Immature natural killer cell (primary cell): ENCODE measurements around the gene NSD1. TPM values are rescaled to one million over a fixed set of nuclear protein-coding genes. Genes with fewer than 3 reads are reported as not detected.

Source experiments
- DNase-seq, 3 donors: peaks; one replicate each; pipeline ENCODE4 v3.0.0; 2022; ENCODE audit warnings: mixed read lengths in 1 of 3
- H3K27ac Mint-ChIP-seq, 6 donors: one replicate each; pipeline ENCODE4 v1.8.0; 2020; ENCODE audit warnings: mixed read lengths in 6 of 6, mild to moderate bottlenecking in 5 of 6, inconsistent platforms in 4 of 6, moderate library complexity in 3 of 6
- H3K27me3 Mint-ChIP-seq, 3 donors: one replicate each; pipeline ENCODE4 v1.8.0; 2020 to 2021; ENCODE audit warnings: low read depth in 3 of 3, mild to moderate bottlenecking in 3 of 3, mixed read lengths in 3 of 3, moderate library complexity in 3 of 3, inconsistent platforms in 1 of 3
- H3K36me3 Mint-ChIP-seq, 3 donors: one replicate each; pipeline ENCODE4 v1.8.0; 2020; ENCODE audit warnings: mixed read lengths in 3 of 3, inconsistent platforms in 2 of 3, mild to moderate bottlenecking in 2 of 3
- H3K4me1 Mint-ChIP-seq, 2 donors: one replicate each; pipeline ENCODE4 v1.8.0; 2020; ENCODE audit warnings: inconsistent platforms in 2 of 2, mild to moderate bottlenecking in 2 of 2, mixed read lengths in 2 of 2, moderate library complexity in 1 of 2
- H3K4me3 Mint-ChIP-seq, 5 donors: one replicate each; pipeline ENCODE4 v1.8.0; 2020; ENCODE audit warnings: mild to moderate bottlenecking in 5 of 5, mixed read lengths in 5 of 5, inconsistent platforms in 3 of 5, moderate library complexity in 3 of 5
- H3K9me3 Mint-ChIP-seq, 6 donors: one replicate each; pipeline ENCODE4 v1.8.0; 2020; ENCODE audit warnings: mild to moderate bottlenecking in 6 of 6, mixed read lengths in 6 of 6, inconsistent platforms in 4 of 6, moderate library complexity in 3 of 6
- polyA plus RNA-seq, 3 donors: library from polyadenylated mRNA; unstranded; fragments of 300-500 nt; fragmentation: Illumina TruSeq; gene quantifications; one replicate each; pipeline ENCODE4 v1.2.3, GENCODE V29; 2021

The NSD1 gene
- polyA plus RNA-seq, 3 donors from 2014 or later, result 17.3 to 92.9 (median 19.7) TPM

- Mint-ChIP-seq H3K27ac (peak overlapping the region in 2 of 6 donors; percentile 30 to 64), H3K36me3 (peaks cover 25 to 37% (median 29%) of the 10 kb centered on the region in 3 donors)
- no peak for DNase-seq
Measured at GRCh38 chr5:177291735-177292134, 158.2 kb downstream of the NSD1 start.

GRCh38 chr5:177293819-177294581, 160.4 kb downstream of the NSD1 start:
- H3K9me3 Mint-ChIP-seq, result no peaks in the 10 kb centered on the region
- H3K27ac Mint-ChIP-seq, result peak overlapping the region in 2 of 6 donors; percentile 46 to 51
- no peak for DNase-seq
- H3K36me3 Mint-ChIP-seq, result peaks cover 23 to 33% (median 25%) of the 10 kb centered on the region in 3 donors
- peaks cover 0 to 19% (median 14%) of the 10 kb centered on the region in 3 donors for H3K27me3 Mint-ChIP-seq
- no peak overlapping the region for H3K4me3 Mint-ChIP-seq
- peaks cover 38% of the 10 kb centered on the region in 2 donors for H3K4me1 Mint-ChIP-seq

More at GRCh38 chr5:177291735-177292134, 158.2 kb downstream of the NSD1 start:
- Mint-ChIP-seq H3K27me3 (peaks cover 0 to 17% (median 12%) of the 10 kb centered on the region in 3 donors), H3K9me3 (no peaks in the 10 kb centered on the region), H3K4me3 (no peak overlapping the region), H3K4me1 (peaks cover 17 to 22% of the 10 kb centered on the region in 2 donors)

GRCh38 chr5:177294632-177295031, 161.1 kb downstream of the NSD1 start:
- peaks cover 19 to 29% (median 21%) of the 10 kb centered on the region in 3 donors for H3K36me3 Mint-ChIP-seq
- no peak for DNase-seq
- H3K27ac Mint-ChIP-seq, result peak overlapping the region in 4 of 6 donors; percentile 24 to 51 (median 42)

GRCh38 chr5:177295924-177296323, 162.4 kb downstream of the NSD1 start:
- Mint-ChIP-seq H3K4me1 (peaks cover 55 to 57% of the 10 kb centered on the region in 2 donors), H3K4me3 (peak overlapping the region; percentile 25 to 83 (median 72)), H3K27me3 (peaks cover 6 to 25% (median 14%) of the 10 kb centered on the region in 3 donors), H3K27ac (peak overlapping the region; percentile 82 to 92 (median 90)), H3K36me3 (peaks cover 21 to 32% (median 23%) of the 10 kb centered on the region in 3 donors), H3K9me3 (no peaks in the 10 kb centered on the region)
- no peak for DNase-seq

More at GRCh38 chr5:177294632-177295031, 161.1 kb downstream of the NSD1 start:
- Mint-ChIP-seq H3K4me3 (no peak overlapping the region), H3K4me1 (peaks cover 43 to 44% of the 10 kb centered on the region in 2 donors), H3K27me3 (peaks cover 0 to 20% (median 14%) of the 10 kb centered on the region in 3 donors), H3K9me3 (no peaks in the 10 kb centered on the region)

GRCh38 chr5:177296581-177296980, 163.0 kb downstream of the NSD1 start:
- peaks cover 6 to 25% (median 14%) of the 10 kb centered on the region in 3 donors for H3K27me3 Mint-ChIP-seq
- H3K4me1 Mint-ChIP-seq, result peaks cover 62 to 64% of the 10 kb centered on the region in 2 donors
- H3K27ac Mint-ChIP-seq, result peak overlapping the region; percentile 82 to 92 (median 90)
- H3K36me3 Mint-ChIP-seq, result peaks cover 21 to 31% (median 23%) of the 10 kb centered on the region in 3 donors
- peak in 1 of 3 donors; percentile 30 for DNase-seq
- H3K9me3 Mint-ChIP-seq, result no peaks in the 10 kb centered on the region
- peak overlapping the region; percentile 25 to 83 (median 72) for H3K4me3 Mint-ChIP-seq

GRCh38 chr5:177297922-177298321, 164.3 kb downstream of the NSD1 start:
- Mint-ChIP-seq H3K36me3 (peaks cover 8 to 18% (median 15%) of the 10 kb centered on the region in 3 donors), H3K9me3 (no peaks in the 10 kb centered on the region), H3K27me3 (peaks cover 8 to 34% (median 25%) of the 10 kb centered on the region in 3 donors), H3K4me3 (no peak overlapping the region), H3K4me1 (peaks cover 75 to 77% of the 10 kb centered on the region in 2 donors), H3K27ac (peak overlapping the region; percentile 90 to 98 (median 96))
- DNase-seq, result no peak

GRCh38 chr5:177299697-177300096, 166.1 kb downstream of the NSD1 start:
- peak overlapping the region; percentile 92 to 98 (median 96) for H3K27ac Mint-ChIP-seq
- peaks cover 8 to 16% (median 14%) of the 10 kb centered on the region in 3 donors for H3K36me3 Mint-ChIP-seq
- H3K27me3 Mint-ChIP-seq, result peaks cover 16 to 47% (median 41%) of the 10 kb centered on the region in 3 donors
- no peaks in the 10 kb centered on the region for H3K9me3 Mint-ChIP-seq
- H3K4me3 Mint-ChIP-seq, result peak overlapping the region; percentile 23 to 65 (median 54)
- no peak for DNase-seq
- peaks cover 84 to 88% of the 10 kb centered on the region in 2 donors for H3K4me1 Mint-ChIP-seq

- Mint-ChIP-seq H3K27me3 (peaks cover 16 to 48% (median 40%) of the 10 kb centered on the region in 3 donors), H3K4me1 (peaks cover 85 to 91% of the 10 kb centered on the region in 2 donors), H3K4me3 (peak overlapping the region; percentile 85 to 95 (median 94)), H3K27ac (peak overlapping the region; percentile 94 to 98 (median 96)), H3K9me3 (no peaks in the 10 kb centered on the region), H3K36me3 (peaks cover 10 to 18% (median 16%) of the 10 kb centered on the region in 3 donors)
- DNase-seq, result peak; percentile 82 to 84 (median 83)
Measured at GRCh38 chr5:177300236-177300880, 166.8 kb downstream of the NSD1 start.

GRCh38 chr5:177300951-177301350, 167.4 kb downstream of the NSD1 start:
- no peak for DNase-seq
- Mint-ChIP-seq H3K9me3 (no peaks in the 10 kb centered on the region), H3K36me3 (peaks cover 7 to 18% (median 14%) of the 10 kb centered on the region in 3 donors), H3K27ac (peak overlapping the region; percentile 94 to 98 (median 96)), H3K4me1 (peaks cover 85 to 91% of the 10 kb centered on the region in 2 donors), H3K4me3 (peak overlapping the region; percentile 85 to 95 (median 94)), H3K27me3 (peaks cover 16 to 45% (median 34%) of the 10 kb centered on the region in 3 donors)

GRCh38 chr5:177301503-177302165, 168.1 kb downstream of the NSD1 start:
- Mint-ChIP-seq H3K9me3 (no peaks in the 10 kb centered on the region), H3K4me1 (peaks cover 85 to 91% of the 10 kb centered on the region in 2 donors), H3K4me3 (peak overlapping the region; percentile 90 to 95 (median 94)), H3K36me3 (peaks cover 5 to 21% (median 18%) of the 10 kb centered on the region in 3 donors), H3K27ac (peak overlapping the region; percentile 89 to 98 (median 96)), H3K27me3 (peaks cover 16 to 38% (median 30%) of the 10 kb centered on the region in 3 donors)
- no peak for DNase-seq

- H3K4me3 Mint-ChIP-seq, result peak overlapping the region; percentile 90 to 95 (median 94)
- peaks cover 83 to 87% of the 10 kb centered on the region in 2 donors for H3K4me1 Mint-ChIP-seq
- no peak for DNase-seq
- peaks cover 16 to 36% (median 29%) of the 10 kb centered on the region in 3 donors for H3K27me3 Mint-ChIP-seq
- H3K27ac Mint-ChIP-seq, result peak overlapping the region; percentile 89 to 98 (median 94)
- H3K36me3 Mint-ChIP-seq, result peaks cover 5 to 25% (median 19%) of the 10 kb centered on the region in 3 donors
- no peaks in the 10 kb centered on the region for H3K9me3 Mint-ChIP-seq
Measured at GRCh38 chr5:177302354-177303110, 169.0 kb downstream of the NSD1 start.

- Mint-ChIP-seq H3K27me3 (peaks cover 16 to 32% (median 29%) of the 10 kb centered on the region in 3 donors), H3K4me1 (peaks cover 81 to 83% of the 10 kb centered on the region in 2 donors), H3K9me3 (no peaks in the 10 kb centered on the region), H3K4me3 (peak within 1 kb of the TSS; percentile 90 to 95 (median 94)), H3K36me3 (peaks cover 5 to 25% (median 19%) of the 10 kb centered on the region in 3 donors), H3K27ac (peak within 1 kb of the TSS; percentile 95 to 98 (median 96))
- DNase-seq, result peak; percentile 90 to 91 (median 91)
Measured at GRCh38 chr5:177303121-177303924, 169.8 kb downstream of the NSD1 start, which contains the start of the genes PRELID1 and RAB24. TSS of gene PRELID1 (plus strand) at chr5:177303799. CDS start at chr5:177303986, 187 bp downstream. TSS of gene RAB24 (minus strand) at chr5:177303719. CDS start at chr5:177303288, 431 bp downstream.
